ENCODE data around the gene CHN1.

CHN1 gene

GRCh38 chr2:175004980-175005732 is at the start of gene CHN1:
Gene CHN1 (minus strand): TSS chr2:175005381. CDS start chr2:175004912, 469 bp downstream.
- DNase-seq, result peak; percentile 23 to 47

- no peak for DNase-seq
Measured at GRCh38 chr2:175054340-175054739, 49.2 kb upstream of the CHN1 start.

GRCh38 chr2:175049661-175050060 is 44.5 kb upstream of the CHN1 start:
- no peak for DNase-seq

GRCh38 chr2:175048275-175048674 is 43.1 kb upstream of the CHN1 start:
- DNase-seq, result peak in 1 of 2 donors; percentile 6

GRCh38 chr2:175039490-175039889 is 34.3 kb upstream of the CHN1 start:
- no peak for DNase-seq

GRCh38 chr2:175039031-175039430 is 33.9 kb upstream of the CHN1 start:
- no peak for DNase-seq

GRCh38 chr2:175037941-175038340 is 32.8 kb upstream of the CHN1 start:
- DNase-seq, result no peak

- DNase-seq, result peak; percentile 29 to 46
Measured at GRCh38 chr2:175036582-175037018, 31.4 kb upstream of the CHN1 start.

- no peak for DNase-seq
Measured at GRCh38 chr2:175035806-175036205, 30.6 kb upstream of the CHN1 start.

GRCh38 chr2:175034716-175035115 is 29.5 kb upstream of the CHN1 start:
- peak; percentile 59 to 75 for DNase-seq

GRCh38 chr2:175030380-175031271 is 25.4 kb upstream of the CHN1 start:
- peak in 1 of 2 donors; percentile 22 for DNase-seq

- DNase-seq, result no peak
Measured at GRCh38 chr2:175027755-175028154, 22.6 kb upstream of the CHN1 start.

- DNase-seq, result no peak
Measured at GRCh38 chr2:175026385-175026784, 21.2 kb upstream of the CHN1 start.

GRCh38 chr2:175025946-175026345 is 20.8 kb upstream of the CHN1 start:
- DNase-seq, result no peak

- no peak for DNase-seq
Measured at GRCh38 chr2:175025233-175025632, 20.1 kb upstream of the CHN1 start.

- no peak for DNase-seq
Measured at GRCh38 chr2:175022923-175023322, 17.7 kb upstream of the CHN1 start.

- DNase-seq, result no peak
Measured at GRCh38 chr2:175019566-175020327, 14.6 kb upstream of the CHN1 start.

- DNase-seq, result no peak
Measured at GRCh38 chr2:175017618-175018414, 12.6 kb upstream of the CHN1 start.

- DNase-seq, result no peak
Measured at GRCh38 chr2:175015340-175015739, 10.2 kb upstream of the CHN1 start.

- DNase-seq, result no peak
Measured at GRCh38 chr2:175012516-175012915, 7.3 kb upstream of the CHN1 start.

GRCh38 chr2:175011505-175011904 is 6.3 kb upstream of the CHN1 start:
- no peak for DNase-seq

GRCh38 chr2:175010848-175011254 is 5.7 kb upstream of the CHN1 start:
- no peak for DNase-seq
